ENCODE measurements around the gene TTLL11.

TTLL11 gene

GRCh38 chr9:121960665-121961064 lies 132.4 kb downstream of the TTLL11 start:
- DNase-seq, result no peak

- no peak for DNase-seq
Measured at GRCh38 chr9:121958530-121958929, 134.6 kb downstream of the TTLL11 start.

- no peak for DNase-seq
Measured at GRCh38 chr9:121956808-121957207, 136.3 kb downstream of the TTLL11 start.

- no peak for DNase-seq
Measured at GRCh38 chr9:121955649-121956048, 137.5 kb downstream of the TTLL11 start.

- no peak for DNase-seq
Measured at GRCh38 chr9:121954477-121955140, 138.5 kb downstream of the TTLL11 start.

- DNase-seq, result no peak
Measured at GRCh38 chr9:121952611-121953010, 140.5 kb downstream of the TTLL11 start.

GRCh38 chr9:121950866-121951265 lies 142.2 kb downstream of the TTLL11 start:
- no peak for DNase-seq

GRCh38 chr9:121950441-121950840 lies 142.7 kb downstream of the TTLL11 start:
- no peak for DNase-seq

- no peak for DNase-seq
Measured at GRCh38 chr9:121949766-121950165, 143.3 kb downstream of the TTLL11 start.

- DNase-seq, result no peak
Measured at GRCh38 chr9:121949364-121949763, 143.7 kb downstream of the TTLL11 start.

- no peak for DNase-seq
Measured at GRCh38 chr9:121947775-121948174, 145.3 kb downstream of the TTLL11 start.

GRCh38 chr9:121946465-121946864 lies 146.6 kb downstream of the TTLL11 start:
- DNase-seq, result no peak

- no peak for DNase-seq
Measured at GRCh38 chr9:121945849-121946248, 147.3 kb downstream of the TTLL11 start.

GRCh38 chr9:121945281-121945680 lies 147.8 kb downstream of the TTLL11 start:
- DNase-seq, result no peak

- no peak for DNase-seq
Measured at GRCh38 chr9:121944711-121945191, 148.4 kb downstream of the TTLL11 start.

GRCh38 chr9:121943463-121943862 lies 149.6 kb downstream of the TTLL11 start:
- DNase-seq, result no peak

GRCh38 chr9:121942866-121943382 lies 150.2 kb downstream of the TTLL11 start:
- DNase-seq, result no peak

- no peak for DNase-seq
Measured at GRCh38 chr9:121942313-121942712, 150.8 kb downstream of the TTLL11 start.

- no peak for DNase-seq
Measured at GRCh38 chr9:121939643-121940042, 153.5 kb downstream of the TTLL11 start.

GRCh38 chr9:121938621-121939020 lies 154.5 kb downstream of the TTLL11 start:
- DNase-seq, result no peak

GRCh38 chr9:121937240-121937639 lies 155.9 kb downstream of the TTLL11 start:
- no peak for DNase-seq

- DNase-seq, result no peak
Measured at GRCh38 chr9:121935739-121936138, 157.4 kb downstream of the TTLL11 start.

GRCh38 chr9:121930956-121931355 lies 162.2 kb downstream of the TTLL11 start:
- DNase-seq, result no peak

GRCh38 chr9:121929893-121930875 lies 162.9 kb downstream of the TTLL11 start:
- no peak for DNase-seq
